Measurements from ENCODE around the gene FAM120A.

- TF ChIP-seq CTCF (conservative IDR thresholded peaks at IDR 0.05) (no peak), ZFX (IDR thresholded peaks at IDR 0.05) (no peak)
These were observed 5.5 kb downstream of the FAM120A start for GRCh38 chr9:93457006-93457405.

All from C4-2B (cell line).